Measurements from ENCODE around the gene HSPA14. TPM values are rescaled to one million over a fixed set of nuclear protein-coding genes. Genes with fewer than 3 reads are reported as not detected.

Gene HSPA14
- total RNA-seq, 1 experiment from 2014 or later: 41.0 TPM

- no peak overlapping the region for H3K27ac ChIP-seq (ENCODE audit: insufficient read length, low read depth, low read length)
- H3K23ac ChIP-seq (ENCODE audit: insufficient read length, low read depth, low read length): no peak overlapping the region
- no peak overlapping the region for H3K4me2 ChIP-seq (ENCODE audit: insufficient read depth, insufficient read length, low read length)
- no peak overlapping the region for H2AFZ ChIP-seq (ENCODE audit: low read length)
- no peaks in the 10 kb centered on the region for H3K27me3 ChIP-seq (ENCODE audit: insufficient read depth, low read length)
- H3K9me3 ChIP-seq (ENCODE audit: control insufficient read depth, low read depth, low read length): no peaks in the 10 kb centered on the region
- H4K5ac ChIP-seq (ENCODE audit: insufficient read length, low read depth, low read length): no peak overlapping the region
- no peak overlapping the region for H2AK5ac ChIP-seq (ENCODE audit: insufficient read length, low read length)
- no peak overlapping the region for H3K14ac ChIP-seq (ENCODE audit: insufficient read depth, low read length)
- no peak for DNase-seq
- no peak overlapping the region for H2BK120ac ChIP-seq (ENCODE audit: low read depth, low read length, poor library complexity, severe bottlenecking)
- H3K36me3 Mint-ChIP-seq (ENCODE audit: insufficient read depth in 1 of 3, low read depth in 3 of 3): peaks cover 25 to 59% (median 53%) of the 10 kb centered on the region in 3 experiments
- H4K91ac ChIP-seq (ENCODE audit: insufficient read length, low read depth, low read length): no peak overlapping the region
- no peak overlapping the region for H3T11ph ChIP-seq (ENCODE audit: low read length)
- no peak for TF ChIP-seq CTCF (conservative IDR thresholded peaks at IDR 0.05)
- H3K27me3 Mint-ChIP-seq (ENCODE audit: low read depth): no peaks in the 10 kb centered on the region; the same call in 1 of the 2 replicates
- no peak overlapping the region for H2BK12ac ChIP-seq (ENCODE audit: insufficient read length, low read depth, low read length)
- no peaks in the 10 kb centered on the region for H3K23me2 ChIP-seq (ENCODE audit: insufficient read length, low read depth, low read length, poor library complexity, severe bottlenecking)
- no peak overlapping the region for H3K27ac Mint-ChIP-seq
- H3K4ac ChIP-seq (ENCODE audit: low read depth, low read length): no peak overlapping the region
- no peak overlapping the region for H3K56ac ChIP-seq (ENCODE audit: insufficient read length, low read depth, low read length)
- peaks cover 6% of the 10 kb centered on the region; the same call in 1 of the 2 replicates for H3K79me2 ChIP-seq (ENCODE audit: insufficient read depth, low read length)
- no peaks in the 10 kb centered on the region for H3K9me3 Mint-ChIP-seq
- no peak overlapping the region for H4K8ac ChIP-seq (replicated peaks; ENCODE audit: insufficient read length, low read depth, low read length)
- H3K79me1 ChIP-seq (ENCODE audit: insufficient read depth, low read depth, low read length, poor library complexity, severe bottlenecking): no peaks in the 10 kb centered on the region
- H3K4me1 Mint-ChIP-seq: peaks cover 12 to 14% of the 10 kb centered on the region in 2 experiments
- no peaks in the 10 kb centered on the region for H4K20me1 ChIP-seq (ENCODE audit: control insufficient read depth, insufficient read depth, insufficient read length)
- no CpG with 5 or more reads among the region's 2 CpGs for WGBS (ENCODE audit: extremely low coverage, insufficient read length, low lambda C conversion rate)
- H3K4me3 Mint-ChIP-seq: peak overlapping the region in 1 of 2 experiments; percentile 63; a peak in 2 of 5 replicates
- H3K4me1 ChIP-seq (ENCODE audit: insufficient read depth, low read length): no peaks in the 10 kb centered on the region
- H3K9ac ChIP-seq (ENCODE audit: extremely low read depth, insufficient read length, low read length): no peak overlapping the region
- H2BK20ac ChIP-seq (ENCODE audit: low read depth, low read length, poor library complexity, severe bottlenecking): no peak overlapping the region
- no peak overlapping the region for H2BK5ac ChIP-seq (ENCODE audit: insufficient read length, low read length)
- no peak overlapping the region for H2BK15ac ChIP-seq (ENCODE audit: low read depth, low read length)
- H3K18ac ChIP-seq (ENCODE audit: insufficient read length, low read depth, low read length): no peak overlapping the region
These were observed 2.1 kb downstream of the HSPA14 start for GRCh38 chr10:14840178-14840577.
